ENCODE results near the gene BRI3BP.

- TF ChIP-seq CTCF (IDR thresholded peaks at IDR 0.05) (no peak), POLR2A (IDR thresholded peaks at IDR 0.05) (no peak)
These were observed 46.4 kb upstream of the BRI3BP start for GRCh38 chr12:124947013-124947412.

All from thyroid gland (tissue), 4 donors.